AG04450 (cell line): ENCODE results near the gene HS3ST6. TPM values are rescaled to one million over a fixed set of nuclear protein-coding genes. Genes with fewer than 3 reads are reported as not detected.
A peak's percentile ranks its signal among the peaks of the same experiment; 100 is the strongest.

Source experiments
- CTCF ChIA-PET: fragments of 300-600, 350-600 bp; formaldehyde crosslinking; extraction: SDS; loops from one replicate; lab custom pipeline; 2022; ENCODE audit warnings: antibody characterized with exemption, inconsistent platforms; lab: Charles Lee
- POLR2A ChIA-PET: fragments of 350-600 bp; formaldehyde crosslinking; extraction: SDS; loops from one replicate; lab custom pipeline; 2021; ENCODE audit warnings: antibody characterized with exemption, inconsistent platforms; lab: Yijun Ruan, JAX
- DNase-seq: peaks from one replicate; pipeline ENCODE4 v3.0.0-alpha.2; 2011; ENCODE audit warnings: low read depth, low spot score
- H3K27ac ChIP-seq: one replicate; pipeline ENCODE4 v1.5.1; 2012; ENCODE audit warnings: low read depth, low read length, control low read depth
- H3K27me3 ChIP-seq: one replicate; pipeline ENCODE4 v1.6.0; 2012; ENCODE audit warnings: low read length; ENCODE audit not compliant: control insufficient read depth, insufficient read depth
- H3K4me3 ChIP-seq: 2 replicates; pipeline ENCODE4 v1.5.1; 2011; ENCODE audit warnings: mild to moderate bottlenecking, low read depth, low read length, control low read depth
- H3K9me3 ChIP-seq: 2 replicates; pipeline ENCODE4 v1.5.1; 2012; ENCODE audit warnings: low read length; ENCODE audit not compliant: control insufficient read depth, insufficient read depth
- polyA plus RNA-seq: library from polyadenylated mRNA; depleted of rRNA; stranded (reverse); fragments of >200 nt; gene quantifications from 2 replicates; pipeline ENCODE4 v1.2.3, GENCODE V29; 2011
- TF ChIP-seq, protein P1 (sequence below): IDR thresholded peaks from 2 replicates; pipeline ENCODE4 v1.5.1; 2011; ENCODE audit warnings: low read depth, low read length, control low read depth, inconsistent platforms

Gene HS3ST6
- polyA plus RNA-seq, 1 experiment, result not detected

DNA sequence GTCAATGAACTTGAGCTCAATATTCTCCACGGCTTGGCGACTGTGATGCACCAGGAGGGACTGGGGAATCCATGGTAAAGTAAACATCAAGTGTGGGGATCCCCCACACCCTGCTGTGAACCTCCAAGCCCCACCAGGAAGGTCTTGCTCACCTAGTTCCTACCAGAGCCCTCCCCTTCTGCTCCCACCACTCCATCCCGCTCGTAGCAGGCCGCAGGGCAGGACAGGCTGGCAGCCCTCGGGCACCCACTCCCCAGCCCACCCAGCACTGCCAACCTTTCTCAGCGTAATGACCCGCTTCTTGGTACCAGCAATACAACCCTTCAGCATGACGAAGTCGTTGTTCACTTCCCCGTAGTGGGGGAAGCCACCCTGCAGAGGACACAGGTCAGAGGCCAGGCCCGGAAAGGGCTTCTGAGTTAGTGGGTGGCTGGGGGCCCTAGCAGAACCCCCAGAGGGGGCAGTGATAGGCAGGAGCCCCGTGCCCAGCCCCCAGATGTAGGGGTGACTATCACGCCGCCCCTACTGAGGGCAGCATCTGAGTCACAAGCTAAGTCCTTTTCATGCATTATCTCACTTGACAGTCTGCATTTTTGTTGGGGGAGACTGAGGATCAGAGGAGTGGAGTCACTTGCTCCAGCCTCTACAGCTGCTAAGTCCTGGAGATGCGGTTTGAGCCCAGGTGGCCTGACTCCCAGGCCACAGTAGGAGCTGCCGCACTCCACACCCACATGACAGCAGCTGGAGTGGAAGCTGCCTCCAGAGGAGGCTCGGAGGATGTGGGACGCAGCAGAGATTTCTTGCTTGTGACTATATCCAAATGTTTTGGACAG is 27.6 kb upstream of the HS3ST6 start:
- POLR2A ChIA-PET, result interaction anchor here (1.6 kb wide), 1 partner anchor 19 kb away, joined by 5 read pairs; the partner anchor contains the start of gene RPS2
- H3K4me3 ChIP-seq, result no peak overlapping the region
- no peaks in the 10 kb centered on the region; the same call in 1 of the 2 replicates for H3K9me3 ChIP-seq
- CTCF ChIA-PET, result no interaction called here
- TF ChIP-seq, protein P1, sequence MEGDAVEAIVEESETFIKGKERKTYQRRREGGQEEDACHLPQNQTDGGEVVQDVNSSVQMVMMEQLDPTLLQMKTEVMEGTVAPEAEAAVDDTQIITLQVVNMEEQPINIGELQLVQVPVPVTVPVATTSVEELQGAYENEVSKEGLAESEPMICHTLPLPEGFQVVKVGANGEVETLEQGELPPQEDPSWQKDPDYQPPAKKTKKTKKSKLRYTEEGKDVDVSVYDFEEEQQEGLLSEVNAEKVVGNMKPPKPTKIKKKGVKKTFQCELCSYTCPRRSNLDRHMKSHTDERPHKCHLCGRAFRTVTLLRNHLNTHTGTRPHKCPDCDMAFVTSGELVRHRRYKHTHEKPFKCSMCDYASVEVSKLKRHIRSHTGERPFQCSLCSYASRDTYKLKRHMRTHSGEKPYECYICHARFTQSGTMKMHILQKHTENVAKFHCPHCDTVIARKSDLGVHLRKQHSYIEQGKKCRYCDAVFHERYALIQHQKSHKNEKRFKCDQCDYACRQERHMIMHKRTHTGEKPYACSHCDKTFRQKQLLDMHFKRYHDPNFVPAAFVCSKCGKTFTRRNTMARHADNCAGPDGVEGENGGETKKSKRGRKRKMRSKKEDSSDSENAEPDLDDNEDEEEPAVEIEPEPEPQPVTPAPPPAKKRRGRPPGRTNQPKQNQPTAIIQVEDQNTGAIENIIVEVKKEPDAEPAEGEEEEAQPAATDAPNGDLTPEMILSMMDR, result no peak
- no peak overlapping the region for H3K27ac ChIP-seq
- no peaks in the 10 kb centered on the region for H3K27me3 ChIP-seq
- DNase-seq, result no peak

DNA sequence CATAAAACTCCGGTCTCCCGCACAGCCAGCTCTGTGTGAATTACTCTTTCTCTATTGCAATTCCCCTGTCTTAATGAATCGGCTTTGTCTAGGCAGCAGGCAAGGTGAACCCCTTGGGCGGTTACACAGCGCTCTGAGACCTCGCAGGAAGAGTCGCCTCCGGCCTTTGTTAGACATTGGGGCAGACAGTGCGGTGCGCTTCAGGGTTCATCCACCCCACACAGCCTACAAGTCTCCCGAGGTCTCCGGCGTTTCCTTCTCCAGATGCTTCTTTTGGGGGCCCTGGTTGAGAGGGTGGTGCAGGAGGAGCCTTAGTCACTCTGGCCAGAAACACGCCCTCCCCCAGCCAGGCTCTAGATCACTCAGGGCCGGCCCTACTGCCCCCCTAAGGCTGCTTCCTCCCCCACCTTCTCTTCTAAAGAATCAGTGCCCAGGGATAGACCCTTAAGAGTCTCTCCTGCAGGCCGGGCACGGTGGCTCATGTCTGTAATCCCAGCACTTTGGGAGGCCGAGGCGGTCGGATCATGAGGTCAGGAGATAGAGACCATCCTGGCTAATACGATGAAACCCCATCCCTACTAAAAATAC is 26.5 kb upstream of the HS3ST6 start:
- DNase-seq, result no peak
- Histone ChIP-seq H3K27ac (no peak overlapping the region), H3K4me3 (no peak overlapping the region), H3K9me3 (no peaks in the 10 kb centered on the region; the same call in 1 of the 2 replicates), H3K27me3 (no peaks in the 10 kb centered on the region)
- POLR2A ChIA-PET, result interaction anchor here (1.6 to 1.9 kb wide), 2 partner anchors 13 to 20 kb away, joined by 5 to 6 read pairs; partner anchors contain the start of gene RPS2
- CTCF ChIA-PET, result no interaction called here
- TF ChIP-seq, protein P1, result no peak

DNA sequence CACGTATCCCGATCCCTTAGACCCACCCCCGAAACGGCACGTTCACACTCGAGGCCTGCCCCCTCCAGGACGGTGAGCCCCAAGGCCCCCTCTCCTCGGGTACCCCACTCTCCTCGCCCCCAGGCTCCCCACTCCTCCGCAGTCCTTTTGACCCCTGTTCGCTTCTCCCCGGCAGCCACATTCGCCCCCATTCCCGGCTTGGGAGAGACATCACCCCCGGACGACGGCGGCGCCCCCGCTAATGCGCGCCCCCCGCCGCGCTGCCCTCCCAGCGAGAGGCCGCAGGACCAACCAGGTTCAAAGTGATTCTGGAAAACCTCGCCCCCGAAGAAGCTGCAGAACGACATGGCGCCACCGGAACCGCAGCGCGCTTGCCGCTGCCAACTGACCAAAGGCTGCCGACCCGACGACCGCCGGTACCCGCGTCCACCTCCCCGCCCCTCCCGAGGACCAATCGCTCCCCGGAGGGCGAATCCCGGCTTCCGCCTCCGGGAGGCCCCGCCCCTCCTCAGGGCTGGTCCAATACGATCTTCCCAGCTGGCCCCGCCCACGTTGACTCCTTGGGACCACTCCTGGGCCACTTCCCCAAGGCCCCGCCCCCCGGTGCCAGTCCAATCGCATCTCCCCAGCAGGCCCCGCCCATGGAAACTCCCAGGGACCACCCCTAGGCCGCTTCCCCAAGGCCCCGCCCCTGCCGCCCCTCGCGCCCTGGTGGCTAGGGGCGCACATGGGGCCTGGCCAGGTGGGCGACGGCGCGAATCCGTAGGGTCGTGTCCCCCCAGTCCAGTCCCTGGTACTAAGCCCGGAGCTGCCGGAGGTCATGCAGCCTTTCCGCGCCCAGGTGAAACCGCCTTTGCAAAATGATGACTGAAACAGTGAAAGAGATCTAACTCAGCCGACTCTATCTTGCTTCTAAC is 24.9 kb upstream of the HS3ST6 start, which contains the start of gene MSRB1:
Gene MSRB1 (minus strand): TSS at position 390 of the 917 bp plus-strand sequence. CDS start 43 bp downstream, at position 347.
- ChIA-PET CTCF (interaction anchor here (1.2 kb wide), 1 partner anchor 80 kb away, joined by 3 read pairs; no protein-coding TSS in a partner anchor), POLR2A (interaction anchor here (0.6 to 1.9 kb wide), 7 partner anchors 9 to 274 kb away, joined by 3 to 15 read pairs (median 5); partner anchors contain the start of gene RPS2)
- no peak within 1 kb of the TSS for H3K27ac ChIP-seq
- H3K4me3 ChIP-seq, result peak within 1 kb of the TSS; percentile 88
- DNase-seq, result peak; percentile 94
- no peaks in the 10 kb centered on the region; the same call in 1 of the 2 replicates for H3K9me3 ChIP-seq
- H3K27me3 ChIP-seq, result no peaks in the 10 kb centered on the region
- TF ChIP-seq, protein P1, result no peak

DNA sequence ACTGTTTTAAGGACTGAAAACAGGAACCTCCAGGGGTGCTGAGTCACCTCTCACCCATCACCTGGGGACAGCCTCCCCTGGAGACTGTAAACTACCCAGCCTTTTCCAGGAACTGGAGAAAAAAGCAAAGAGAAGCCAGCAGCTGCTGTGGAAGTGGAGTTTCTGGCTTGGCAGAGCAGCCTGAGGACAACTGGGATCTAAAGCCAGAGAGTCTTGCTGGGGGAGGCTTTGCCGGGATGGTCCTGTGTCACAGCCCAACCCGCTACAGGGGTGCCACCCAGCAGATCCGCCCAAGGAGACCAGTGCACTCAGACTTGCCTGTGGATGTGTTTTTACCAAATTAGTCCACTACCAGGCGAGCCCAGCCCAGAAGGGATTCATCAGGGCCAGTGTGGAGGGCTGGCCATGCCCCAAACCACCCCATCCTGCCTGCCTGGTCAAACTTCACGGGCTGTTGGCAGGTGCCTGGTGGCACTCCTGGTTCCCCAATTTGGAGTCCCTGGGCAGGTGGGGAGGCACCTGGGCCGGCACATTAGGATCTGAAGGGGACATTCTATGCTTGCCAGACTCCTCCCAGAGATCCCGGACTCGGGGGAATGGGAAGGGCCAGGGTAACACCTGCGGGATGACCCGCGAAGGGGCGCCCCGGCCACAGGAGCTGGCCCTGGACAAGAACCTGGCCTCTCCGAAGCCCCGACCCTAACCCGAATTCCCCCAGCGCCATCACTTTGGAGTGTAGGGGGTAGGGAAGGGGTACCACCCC is 24.0 kb upstream of the HS3ST6 start:
- ChIA-PET CTCF (interaction anchor here (0.5 to 1.4 kb wide), 3 partner anchors 13 to 200 kb away, joined by 3 to 6 read pairs (median 3); no protein-coding TSS in a partner anchor), POLR2A (interaction anchor here (0.7 to 1.9 kb wide), 3 partner anchors 22 to 263 kb away, joined by 5 to 15 read pairs (median 6); partner anchors contain the start of gene RPS2)
- TF ChIP-seq, protein P1, result no peak
- Histone ChIP-seq H3K4me3 (peak overlapping the region; percentile 88), H3K27me3 (no peaks in the 10 kb centered on the region), H3K27ac (no peak overlapping the region), H3K9me3 (no peaks in the 10 kb centered on the region; the same call in 1 of the 2 replicates)
- no peak for DNase-seq
